ENCODE data around the gene ROR2.

DNA sequence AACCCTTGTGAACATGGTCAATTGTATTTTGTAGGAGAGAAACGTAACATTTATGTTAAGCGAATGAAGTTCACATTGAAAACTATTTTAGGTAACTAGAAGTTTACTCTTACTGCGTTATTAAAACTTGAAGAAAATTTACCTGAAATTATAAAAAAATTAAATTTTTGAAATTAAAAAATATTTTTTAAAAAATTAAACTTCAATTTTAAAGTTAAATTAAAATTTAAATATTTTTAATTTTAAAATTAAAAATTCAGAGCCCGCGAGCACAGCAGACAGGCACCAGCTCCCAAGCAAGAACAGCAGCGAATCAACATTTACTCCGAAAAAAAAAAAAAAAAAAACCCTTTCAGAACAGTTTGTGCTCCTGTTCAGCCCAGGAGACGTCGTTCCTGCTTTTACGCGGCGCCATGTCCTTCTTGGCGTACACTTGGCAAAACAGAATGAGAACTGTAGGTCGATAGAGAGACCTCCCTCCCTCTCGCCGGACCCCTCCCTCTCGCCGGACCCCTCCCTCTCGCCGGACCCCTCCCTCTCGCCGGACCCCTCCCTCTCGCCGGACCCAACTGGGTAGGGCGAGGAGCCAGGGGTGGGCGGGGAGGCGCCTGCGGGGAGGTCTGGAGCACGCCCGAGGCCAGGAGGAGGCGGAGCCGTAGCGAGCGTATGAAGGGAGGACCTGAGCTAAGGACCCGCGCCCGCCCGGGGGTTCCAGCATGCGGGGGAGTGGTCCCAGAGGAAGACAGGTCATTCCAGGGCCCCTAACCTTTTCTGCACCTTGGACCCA, 235.8 kb downstream of the ROR2 start:
- TF ChIP-seq, protein P1, sequence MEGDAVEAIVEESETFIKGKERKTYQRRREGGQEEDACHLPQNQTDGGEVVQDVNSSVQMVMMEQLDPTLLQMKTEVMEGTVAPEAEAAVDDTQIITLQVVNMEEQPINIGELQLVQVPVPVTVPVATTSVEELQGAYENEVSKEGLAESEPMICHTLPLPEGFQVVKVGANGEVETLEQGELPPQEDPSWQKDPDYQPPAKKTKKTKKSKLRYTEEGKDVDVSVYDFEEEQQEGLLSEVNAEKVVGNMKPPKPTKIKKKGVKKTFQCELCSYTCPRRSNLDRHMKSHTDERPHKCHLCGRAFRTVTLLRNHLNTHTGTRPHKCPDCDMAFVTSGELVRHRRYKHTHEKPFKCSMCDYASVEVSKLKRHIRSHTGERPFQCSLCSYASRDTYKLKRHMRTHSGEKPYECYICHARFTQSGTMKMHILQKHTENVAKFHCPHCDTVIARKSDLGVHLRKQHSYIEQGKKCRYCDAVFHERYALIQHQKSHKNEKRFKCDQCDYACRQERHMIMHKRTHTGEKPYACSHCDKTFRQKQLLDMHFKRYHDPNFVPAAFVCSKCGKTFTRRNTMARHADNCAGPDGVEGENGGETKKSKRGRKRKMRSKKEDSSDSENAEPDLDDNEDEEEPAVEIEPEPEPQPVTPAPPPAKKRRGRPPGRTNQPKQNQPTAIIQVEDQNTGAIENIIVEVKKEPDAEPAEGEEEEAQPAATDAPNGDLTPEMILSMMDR (IDR thresholded peaks at IDR 0.05): no peak
- peak in 1 of 2 donors; percentile 39 for TF ChIP-seq POLR2A (IDR thresholded peaks at IDR 0.05)

Measured in thyroid gland (tissue), 4 donors.